HEK293 (cell line): ENCODE data around the gene C19orf33.
A peak's percentile ranks its signal among the peaks of the same experiment; 100 is the strongest.

Source experiments
- HOXA7 ChIP-seq: sonication (generic); formaldehyde crosslinking; IDR thresholded peaks from 2 replicates; pipeline ENCODE4 v1.8.1; 2022; ENCODE audit warnings: missing genetic modification reagents, borderline replicate concordance
- IKZF3 ChIP-seq: fragments of 450-650 bp; IDR thresholded peaks from 2 replicates; pipeline ENCODE4 v1.5.0; 2018; ENCODE audit warnings: missing biosample characterization, mild to moderate bottlenecking, missing genetic modification characterization, moderate library complexity
- KLF1 ChIP-seq: fragments of 450-650 bp; formaldehyde crosslinking; IDR thresholded peaks from 2 replicates; pipeline ENCODE4 v1.5.1; 2016; ENCODE audit warnings: missing biosample characterization, missing genetic modification characterization
- KLF7 ChIP-seq: fragments of 450-650 bp; formaldehyde crosslinking; IDR thresholded peaks from 2 replicates; pipeline ENCODE4 v1.5.1; 2016; ENCODE audit warnings: missing biosample characterization, missing genetic modification characterization, borderline replicate concordance
- MZF1 ChIP-seq: fragments of 450-650 bp; formaldehyde crosslinking; IDR thresholded peaks from 2 replicates; pipeline ENCODE4 v1.5.1; 2017; ENCODE audit warnings: missing biosample characterization, missing genetic modification characterization, borderline replicate concordance
- PRDM1 ChIP-seq: fragments of 450-650 bp; formaldehyde crosslinking; IDR thresholded peaks from 2 replicates; pipeline ENCODE4; 2016; ENCODE audit warnings: missing biosample characterization, missing genetic modification characterization
- SP2 ChIP-seq: fragments of 450-650 bp; formaldehyde crosslinking; IDR thresholded peaks from 2 replicates; pipeline ENCODE4 v1.5.1; 2016; ENCODE audit warnings: missing biosample characterization, missing genetic modification characterization
- WT1 ChIP-seq: fragments of 450-650 bp; formaldehyde crosslinking; IDR thresholded peaks from 2 replicates; pipeline ENCODE4 v1.5.1; 2016; ENCODE audit warnings: missing biosample characterization, missing genetic modification characterization
- YY2 ChIP-seq: fragments of 450-650 bp; formaldehyde crosslinking; IDR thresholded peaks from 2 replicates; pipeline ENCODE4 v1.5.1; 2016; ENCODE audit warnings: missing biosample characterization, missing genetic modification characterization
- ZBTB21 ChIP-seq: fragments of 450-650 bp; formaldehyde crosslinking; IDR thresholded peaks from 2 replicates; pipeline ENCODE4 v1.5.1; 2017; ENCODE audit warnings: missing biosample characterization, missing genetic modification characterization
- ZBTB48 ChIP-seq: fragments of 450-650 bp; formaldehyde crosslinking; IDR thresholded peaks from 2 replicates; pipeline ENCODE4 v1.5.1; 2016; ENCODE audit warnings: missing biosample characterization, missing genetic modification characterization
- ZFHX2 ChIP-seq: fragments of 450-650 bp; formaldehyde crosslinking; conservative IDR thresholded peaks from 2 replicates; pipeline ENCODE4 v1.5.1; 2016; ENCODE audit warnings: missing biosample characterization, missing genetic modification characterization
- ZNF146 ChIP-seq: fragments of 450-650 bp; formaldehyde crosslinking; IDR thresholded peaks from 2 replicates; pipeline ENCODE4 v1.5.1; 2016; ENCODE audit warnings: missing biosample characterization, missing genetic modification characterization
- ZNF174 ChIP-seq: fragments of 450-650 bp; formaldehyde crosslinking; IDR thresholded peaks from 2 replicates; pipeline ENCODE4 v1.5.0; 2017; ENCODE audit warnings: missing biosample characterization, mild to moderate bottlenecking, missing genetic modification characterization
- ZNF2 ChIP-seq: fragments of 450-650 bp; formaldehyde crosslinking; IDR thresholded peaks from 2 replicates; pipeline ENCODE4 v1.5.1; 2016; ENCODE audit warnings: missing biosample characterization, missing genetic modification characterization
- ZNF423 ChIP-seq: fragments of 450-650 bp; formaldehyde crosslinking; IDR thresholded peaks from 2 replicates; pipeline ENCODE4 v1.5.1; 2016; ENCODE audit warnings: missing biosample characterization, missing genetic modification characterization
- ZNF501 ChIP-seq: fragments of 450-650 bp; formaldehyde crosslinking; IDR thresholded peaks from 2 replicates; pipeline ENCODE4 v1.5.1; 2016; ENCODE audit warnings: missing biosample characterization, missing genetic modification characterization
- ZNF580 ChIP-seq: fragments of 450-650 bp; formaldehyde crosslinking; IDR thresholded peaks from 2 replicates; pipeline ENCODE4 v1.5.1; 2016; ENCODE audit warnings: missing biosample characterization, missing genetic modification characterization
- ZNF596 ChIP-seq: fragments of 450-650 bp; IDR thresholded peaks from 2 replicates; pipeline ENCODE4 v1.5.0; 2018; ENCODE audit warnings: missing biosample characterization, mild to moderate bottlenecking, missing genetic modification characterization, moderate library complexity
- ZNF610 ChIP-seq: fragments of 450-650 bp; formaldehyde crosslinking; IDR thresholded peaks from 2 replicates; pipeline ENCODE4 v1.5.1; 2016; ENCODE audit warnings: missing biosample characterization, missing genetic modification characterization, borderline replicate concordance
- ZNF629 ChIP-seq: fragments of 450-650 bp; formaldehyde crosslinking; IDR thresholded peaks from 2 replicates; pipeline ENCODE4 v1.5.1; 2017; ENCODE audit warnings: missing biosample characterization, missing genetic modification characterization
- ZNF701 ChIP-seq: fragments of 450-650 bp; formaldehyde crosslinking; IDR thresholded peaks from 2 replicates; pipeline ENCODE4 v1.5.1; 2016; ENCODE audit warnings: missing biosample characterization, missing genetic modification characterization
- ZNF76 ChIP-seq: fragments of 450-650 bp; formaldehyde crosslinking; IDR thresholded peaks from 2 replicates; pipeline ENCODE4; 2016; ENCODE audit warnings: low read depth, missing biosample characterization, missing genetic modification characterization, borderline replicate concordance
- ZNF768 ChIP-seq: fragments of 450-650 bp; formaldehyde crosslinking; IDR thresholded peaks from 2 replicates; pipeline ENCODE4 v1.5.1; 2018; ENCODE audit warnings: missing biosample characterization, mild to moderate bottlenecking, missing genetic modification characterization
- ZSCAN16 ChIP-seq: fragments of 450-650 bp; formaldehyde crosslinking; IDR thresholded peaks from 2 replicates; pipeline ENCODE4 v1.5.1; 2016; ENCODE audit warnings: missing biosample characterization, missing genetic modification characterization
- ZSCAN30 ChIP-seq: fragments of 450-650 bp; IDR thresholded peaks from 2 replicates; pipeline ENCODE4 v1.5.1; 2018; ENCODE audit warnings: missing biosample characterization, mild to moderate bottlenecking, missing genetic modification characterization, moderate library complexity
- ZXDB ChIP-seq: fragments of 450-650 bp; formaldehyde crosslinking; IDR thresholded peaks from 2 replicates; pipeline ENCODE4 v1.5.1; 2016; ENCODE audit warnings: missing biosample characterization, missing genetic modification characterization
- TF ChIP-seq, protein P1 (sequence below): fragments of 450-650 bp; formaldehyde crosslinking; IDR thresholded peaks from 2 replicates; pipeline ENCODE4 v1.5.1; 2016; ENCODE audit warnings: missing biosample characterization, missing genetic modification characterization
- TF ChIP-seq, protein P2 (sequence below): fragments of 450-650 bp; formaldehyde crosslinking; conservative IDR thresholded peaks from 2 replicates; pipeline ENCODE4 v1.5.1; 2016; ENCODE audit warnings: low read depth, missing biosample characterization, missing genetic modification characterization

The C19orf33 gene

GRCh38 chr19:38263689-38264485 lies 40.2 kb upstream of the C19orf33 start (continued):
- TF ChIP-seq ZNF768 (no peak; the same call in 1 of the 2 replicates), WT1 (tag by site-specific recombination) (no peak), ZNF610 (tag by site-specific recombination) (peak; percentile 65; the same call in 1 of the 2 replicates), ZBTB48 (tag by site-specific recombination) (peak; percentile 99), ZNF146 (tag by site-specific recombination) (no peak), ZSCAN30 (tag by site-specific recombination) (peak; percentile 13; the same call in 1 of the 2 replicates), KLF1 (peak; percentile 57), ZNF174 (tag by site-specific recombination) (no peak), ZNF629 (tag by site-specific recombination) (peak; percentile 11; the same call in 1 of the 2 replicates), ZXDB (tag by site-specific recombination) (peak; percentile 50; the same call in 1 of the 2 replicates), ZSCAN16 (tag by site-specific recombination) (no peak), MZF1 (tag by site-specific recombination) (peak; percentile 59; the same call in 1 of the 2 replicates), ZNF580 (tag by site-specific recombination) (peak; percentile 89), ZNF423 (tag by site-specific recombination) (no peak; the same call in 1 of the 2 replicates), KLF7 (tag by site-specific recombination) (0 out of 2 replicates have a peak, but pooled peaks have one; percentile 41), ZBTB21 (tag by site-specific recombination) (peak; percentile 50; the same call in 1 of the 2 replicates), ZNF501 (tag by site-specific recombination) (peak; percentile 36; the same call in 1 of the 2 replicates), ZNF596 (peak; percentile 58; the same call in 1 of the 2 replicates), ZNF2 (tag by site-specific recombination) (peak; percentile 58; the same call in 1 of the 2 replicates), SP2 (tag by site-specific recombination) (peak; percentile 88), IKZF3 (tag by site-specific recombination) (peak; percentile 72), HOXA7 (CRISPR knock-in tag) (no peak), ZNF701 (no peak), PRDM1 (tag by site-specific recombination) (peak; percentile 58; the same call in 1 of the 2 replicates), YY2 (tag by site-specific recombination) (no peak), ZNF76 (tag by site-specific recombination) (peak; percentile 80), ZFHX2 (tag by site-specific recombination) (peak; percentile 93)
- TF ChIP-seq, protein P1, sequence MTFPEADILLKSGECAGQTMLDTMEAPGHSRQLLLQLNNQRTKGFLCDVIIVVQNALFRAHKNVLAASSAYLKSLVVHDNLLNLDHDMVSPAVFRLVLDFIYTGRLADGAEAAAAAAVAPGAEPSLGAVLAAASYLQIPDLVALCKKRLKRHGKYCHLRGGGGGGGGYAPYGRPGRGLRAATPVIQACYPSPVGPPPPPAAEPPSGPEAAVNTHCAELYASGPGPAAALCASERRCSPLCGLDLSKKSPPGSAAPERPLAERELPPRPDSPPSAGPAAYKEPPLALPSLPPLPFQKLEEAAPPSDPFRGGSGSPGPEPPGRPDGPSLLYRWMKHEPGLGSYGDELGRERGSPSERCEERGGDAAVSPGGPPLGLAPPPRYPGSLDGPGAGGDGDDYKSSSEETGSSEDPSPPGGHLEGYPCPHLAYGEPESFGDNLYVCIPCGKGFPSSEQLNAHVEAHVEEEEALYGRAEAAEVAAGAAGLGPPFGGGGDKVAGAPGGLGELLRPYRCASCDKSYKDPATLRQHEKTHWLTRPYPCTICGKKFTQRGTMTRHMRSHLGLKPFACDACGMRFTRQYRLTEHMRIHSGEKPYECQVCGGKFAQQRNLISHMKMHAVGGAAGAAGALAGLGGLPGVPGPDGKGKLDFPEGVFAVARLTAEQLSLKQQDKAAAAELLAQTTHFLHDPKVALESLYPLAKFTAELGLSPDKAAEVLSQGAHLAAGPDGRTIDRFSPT (tag by site-specific recombination): peak; percentile 87
- TF ChIP-seq, protein P2, sequence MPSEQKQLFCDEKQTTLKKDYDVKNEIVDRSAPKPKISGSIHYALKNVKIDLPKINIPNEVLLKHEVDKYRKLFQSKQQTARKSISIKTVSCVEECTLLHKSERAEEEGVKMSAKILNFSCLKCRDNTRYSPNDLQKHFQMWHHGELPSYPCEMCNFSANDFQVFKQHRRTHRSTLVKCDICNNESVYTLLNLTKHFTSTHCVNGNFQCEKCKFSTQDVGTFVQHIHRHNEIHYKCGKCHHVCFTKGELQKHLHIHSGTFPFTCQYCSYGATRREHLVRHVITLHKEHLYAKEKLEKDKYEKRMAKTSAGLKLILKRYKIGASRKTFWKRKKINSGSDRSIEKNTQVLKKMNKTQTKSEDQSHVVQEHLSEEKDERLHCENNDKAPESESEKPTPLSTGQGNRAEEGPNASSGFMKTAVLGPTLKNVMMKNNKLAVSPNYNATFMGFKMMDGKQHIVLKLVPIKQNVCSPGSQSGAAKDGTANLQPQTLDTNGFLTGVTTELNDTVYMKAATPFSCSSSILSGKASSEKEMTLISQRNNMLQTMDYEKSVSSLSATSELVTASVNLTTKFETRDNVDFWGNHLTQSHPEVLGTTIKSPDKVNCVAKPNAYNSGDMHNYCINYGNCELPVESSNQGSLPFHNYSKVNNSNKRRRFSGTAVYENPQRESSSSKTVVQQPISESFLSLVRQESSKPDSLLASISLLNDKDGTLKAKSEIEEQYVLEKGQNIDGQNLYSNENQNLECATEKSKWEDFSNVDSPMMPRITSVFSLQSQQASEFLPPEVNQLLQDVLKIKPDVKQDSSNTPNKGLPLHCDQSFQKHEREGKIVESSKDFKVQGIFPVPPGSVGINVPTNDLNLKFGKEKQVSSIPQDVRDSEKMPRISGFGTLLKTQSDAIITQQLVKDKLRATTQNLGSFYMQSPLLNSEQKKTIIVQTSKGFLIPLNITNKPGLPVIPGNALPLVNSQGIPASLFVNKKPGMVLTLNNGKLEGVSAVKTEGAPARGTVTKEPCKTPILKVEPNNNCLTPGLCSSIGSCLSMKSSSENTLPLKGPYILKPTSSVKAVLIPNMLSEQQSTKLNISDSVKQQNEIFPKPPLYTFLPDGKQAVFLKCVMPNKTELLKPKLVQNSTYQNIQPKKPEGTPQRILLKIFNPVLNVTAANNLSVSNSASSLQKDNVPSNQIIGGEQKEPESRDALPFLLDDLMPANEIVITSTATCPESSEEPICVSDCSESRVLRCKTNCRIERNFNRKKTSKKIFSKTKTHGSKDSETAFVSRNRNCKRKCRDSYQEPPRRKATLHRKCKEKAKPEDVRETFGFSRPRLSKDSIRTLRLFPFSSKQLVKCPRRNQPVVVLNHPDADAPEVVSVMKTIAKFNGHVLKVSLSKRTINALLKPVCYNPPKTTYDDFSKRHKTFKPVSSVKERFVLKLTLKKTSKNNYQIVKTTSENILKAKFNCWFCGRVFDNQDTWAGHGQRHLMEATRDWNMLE (tag by site-specific recombination): 0 out of 2 replicates have a peak, but pooled peaks have one; percentile 37
